ENCODE results near the gene RCL1. TPM values are rescaled to one million over a fixed set of nuclear protein-coding genes. Genes with fewer than 3 reads are reported as not detected.

Gene RCL1
- polyA plus RNA-seq, 1 of the 3 experiments (the other 2 are of a cell fraction) = 18.4 TPM

DNA sequence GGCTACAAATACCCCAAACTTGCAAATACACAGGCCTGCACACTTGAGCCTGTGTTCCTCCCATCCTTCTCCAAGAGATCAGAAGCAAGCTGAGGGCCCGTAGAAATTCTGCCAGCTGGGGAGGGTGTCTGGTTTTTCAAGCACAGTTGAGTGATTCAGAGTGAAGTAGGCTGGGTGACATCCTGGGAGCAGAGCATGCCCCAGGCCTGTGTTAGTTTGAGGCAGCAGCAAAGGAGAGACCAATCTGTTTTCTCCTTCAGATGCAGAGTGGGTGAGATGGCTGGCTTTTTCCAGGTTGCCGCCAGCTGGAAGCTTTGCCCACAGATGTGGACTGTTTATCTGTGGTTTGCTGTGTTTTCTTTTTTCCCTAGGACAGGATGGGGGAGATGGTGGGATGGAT lies 63.1 kb downstream of the RCL1 start:
- POLR2A ChIA-PET = interaction anchor here (0.6 kb wide), 1 partner anchor 102 kb away, joined by 3 read pairs; no protein-coding TSS in a partner anchor
- CTCF ChIA-PET = interaction anchor here (1.1 to 2.4 kb wide), 5 partner anchors 15 to 96 kb away, joined by 3 to 8 read pairs (median 3); no protein-coding TSS in a partner anchor
- Histone ChIP-seq H3K9me3 (no peaks in the 10 kb centered on the region), H4K20me1 (ENCODE audit: insufficient read depth) (no peaks in the 10 kb centered on the region), H2AFZ (ENCODE audit: low read depth) (no peak overlapping the region), H3K4me2 (no peak overlapping the region), H3K4me3 (ENCODE audit: low read depth in 2 of 2, low read length in 1 of 2) (no peak overlapping the region), H3K9me2 (no peaks in the 10 kb centered on the region), H3K27me3 (ENCODE audit: insufficient read depth) (no peaks in the 10 kb centered on the region), H3F3A (replicated peaks; ENCODE audit: insufficient read depth) (no peaks in the 10 kb centered on the region), H3K4me1 (ENCODE audit: control insufficient read depth in 1 of 2, insufficient read depth in 2 of 2, low read depth in 1 of 2, low read length in 1 of 2) (peaks cover 0 to 24% of the 10 kb centered on the region in 2 experiments; a peak in 2 of 4 replicates), H3K9ac (no peak overlapping the region), H3K27ac (ENCODE audit: low read depth in 2 of 2, low read length in 1 of 2) (peak overlapping the region in 1 of 2 experiments; percentile 93; a peak in 2 of 4 replicates), H3K79me2 (ENCODE audit: insufficient read depth) (no peaks in the 10 kb centered on the region), H3K36me3 (replicated peaks in 1 of 2; ENCODE audit: control insufficient read depth in 1 of 2, insufficient read depth in 2 of 2, low read length in 1 of 2) (peaks cover 13 to 29% of the 10 kb centered on the region in 2 experiments)
- 81% methylated on average over 2 of the region's 2 CpGs for WGBS (ENCODE audit: low lambda C conversion rate)
- no peak for TF ChIP-seq JUND (IDR thresholded peaks at IDR 0.05)
- TF ChIP-seq CHD2 (IDR thresholded peaks at IDR 0.05; ENCODE audit: low read length, partially characterized antibody) = peak; percentile 60
- TF ChIP-seq RAD21 (IDR thresholded peaks at IDR 0.05; ENCODE audit: low read length) = peak; percentile 29; the same call in 1 of the 2 replicates
- TF ChIP-seq EP300 (IDR thresholded peaks at IDR 0.05; ENCODE audit: borderline replicate concordance in 1 of 2, low read depth in 1 of 2, low read length in 1 of 2) = peak in 1 of 2 experiments; percentile 81; a peak in 2 of 4 replicates
- TF ChIP-seq RCOR1 (IDR thresholded peaks at IDR 0.05; ENCODE audit: low read length) = no peak
- TF ChIP-seq RFX5 (IDR thresholded peaks at IDR 0.05; ENCODE audit: low read length) = no peak
- peak; percentile 64; the same call in 1 of the 2 replicates for TF ChIP-seq FOXJ3 (CRISPR knock-in tag; IDR thresholded peaks at IDR 0.05)
- TF ChIP-seq MXI1 (IDR thresholded peaks at IDR 0.05; ENCODE audit: low read depth, low read length) = peak; percentile 75; the same call in 1 of the 2 replicates
- peak; percentile 54; the same call in 1 of the 2 replicates for TF ChIP-seq GATA2 (CRISPR knock-in tag; IDR thresholded peaks at IDR 0.05)
- no peak for TF ChIP-seq TEAD4 (IDR thresholded peaks at IDR 0.05; ENCODE audit: borderline replicate concordance, insufficient read depth)
- TF ChIP-seq NFIC (IDR thresholded peaks at IDR 0.05; ENCODE audit: borderline replicate concordance) = no peak
- DNase-seq = peak; percentile 76

GRCh38 chr9:4857163-4857810 lies 64.5 kb downstream of the RCL1 start:
- H3K4me3 ChIP-seq (ENCODE audit: low read depth in 2 of 2, low read length in 1 of 2) = no peak overlapping the region
- H3K27me3 ChIP-seq (ENCODE audit: insufficient read depth) = no peaks in the 10 kb centered on the region
- H3K36me3 ChIP-seq (replicated peaks in 1 of 2; ENCODE audit: control insufficient read depth in 1 of 2, insufficient read depth in 2 of 2, low read length in 1 of 2) = peaks cover 16 to 30% of the 10 kb centered on the region in 2 experiments
- peak overlapping the region in 1 of 2 experiments; percentile 93; a peak in 2 of 4 replicates for H3K27ac ChIP-seq (ENCODE audit: low read depth in 2 of 2, low read length in 1 of 2)
- H3K9me2 ChIP-seq = no peaks in the 10 kb centered on the region
- no peaks in the 10 kb centered on the region for H3K9me3 ChIP-seq
- H4K20me1 ChIP-seq (ENCODE audit: insufficient read depth) = no peaks in the 10 kb centered on the region
- WGBS (ENCODE audit: low lambda C conversion rate) = 82% methylated on average over 8 of the region's 8 CpGs
- no peak for DNase-seq
- no peaks in the 10 kb centered on the region for H3F3A ChIP-seq (replicated peaks; ENCODE audit: insufficient read depth)
- H2AFZ ChIP-seq (ENCODE audit: low read depth) = no peak overlapping the region
- no peak overlapping the region for H3K9ac ChIP-seq
- POLR2A ChIA-PET = no interaction called here
- H3K4me2 ChIP-seq = no peak overlapping the region
- peaks cover 0 to 24% of the 10 kb centered on the region in 2 experiments; a peak in 2 of 4 replicates for H3K4me1 ChIP-seq (ENCODE audit: control insufficient read depth in 1 of 2, insufficient read depth in 2 of 2, low read depth in 1 of 2, low read length in 1 of 2)
- CTCF ChIA-PET = interaction anchor here (1.0 kb wide), 1 partner anchor 13 kb away, joined by 3 read pairs; no protein-coding TSS in a partner anchor
- H3K79me2 ChIP-seq (ENCODE audit: insufficient read depth) = no peaks in the 10 kb centered on the region
- TF ChIP-seq IRF3 (IDR thresholded peaks at IDR 0.05; ENCODE audit: low read depth, low read length) (no peak), SIN3A (IDR thresholded peaks at IDR 0.05; ENCODE audit: borderline replicate concordance, low read depth, low read length) (no peak), POLR2AphosphoS5 (IDR thresholded peaks at IDR 0.05; ENCODE audit: low read depth, low read length) (no peak), EP300 (IDR thresholded peaks at IDR 0.05; ENCODE audit: borderline replicate concordance in 1 of 2, low read depth in 1 of 2, low read length in 1 of 2) (no peak), GATA2 (CRISPR knock-in tag; IDR thresholded peaks at IDR 0.05) (no peak), JUND (IDR thresholded peaks at IDR 0.05) (no peak), NRF1 (IDR thresholded peaks at IDR 0.05; ENCODE audit: low read depth, low read length) (no peak), RXRA (IDR thresholded peaks at IDR 0.05; ENCODE audit: borderline replicate concordance, low read depth) (no peak), CTCF (IDR thresholded peaks at IDR 0.05) (no peak), FOSL2 (IDR thresholded peaks at IDR 0.05; ENCODE audit: borderline replicate concordance, low read depth) (no peak), USF2 (IDR thresholded peaks at IDR 0.05; ENCODE audit: borderline replicate concordance, low read depth, low read length) (no peak)
